ENCODE data around the gene DISC1. TPM values are rescaled to one million over a fixed set of nuclear protein-coding genes. Genes with fewer than 3 reads are reported as not detected.
"Not testable (repeated sequence)": the region's sequence is repeated elsewhere in the genome, so short reads cannot be mapped to it uniquely, and the experiment has no call there.

The DISC1 gene
- total RNA-seq, 2 donors from 2014 or later: 3.9 to 8.2 TPM

GRCh38 chr1:231935856-231936255, 309.3 kb downstream of the DISC1 start:
- ATAC-seq (replicated peaks): no peak
- H3K27me3 Mint-ChIP-seq: no peaks in the 10 kb centered on the region
- no peaks in the 10 kb centered on the region for H3K9me3 Mint-ChIP-seq
- peaks cover 5% of the 10 kb centered on the region for H3K4me1 Mint-ChIP-seq
- no peaks in the 10 kb centered on the region for H3K36me3 Mint-ChIP-seq (ENCODE audit: low read depth)
- H3K27ac Mint-ChIP-seq: no peak overlapping the region
- H3K4me3 Mint-ChIP-seq: no peak overlapping the region

DNA sequence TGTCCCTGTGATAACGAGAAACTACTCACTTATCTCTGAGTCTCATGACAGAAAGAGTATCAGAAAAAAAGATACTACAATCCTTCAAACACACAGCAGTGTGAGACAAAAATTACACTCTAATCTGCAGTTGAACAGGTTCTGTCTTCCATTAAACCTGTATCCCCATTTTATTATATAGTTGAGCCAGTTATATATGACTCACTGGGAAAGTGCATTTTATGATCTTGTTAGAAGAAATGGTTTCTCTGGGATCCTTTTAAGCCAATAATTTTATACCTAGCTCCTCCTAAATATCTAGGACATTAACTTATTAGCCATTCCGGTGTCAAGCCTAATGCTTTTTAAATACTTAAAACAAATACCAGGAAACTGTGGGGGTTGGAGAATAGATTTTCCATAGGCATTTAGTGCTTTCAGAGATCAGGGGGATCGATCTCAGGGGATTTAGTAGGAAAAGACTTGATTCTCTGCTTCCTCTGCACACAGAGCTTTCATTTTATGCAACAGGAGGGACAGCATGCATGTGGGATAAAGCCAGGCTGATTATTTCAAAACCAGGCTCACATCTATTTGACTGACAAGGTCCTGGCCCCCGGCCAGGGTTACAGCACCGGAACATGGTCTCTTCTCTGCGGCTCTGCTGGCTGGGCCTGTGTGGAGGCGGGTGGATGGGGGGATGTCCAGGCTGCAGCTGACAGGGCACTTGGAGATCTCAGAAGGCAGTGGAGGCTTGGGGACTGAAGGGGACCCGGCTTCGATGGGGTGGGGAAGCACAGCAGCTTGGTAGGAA, 310.6 kb downstream of the DISC1 start:
- Mint-ChIP-seq H3K9me3 (no peaks in the 10 kb centered on the region), H3K27ac (no peak overlapping the region), H3K4me1 (peaks cover 5% of the 10 kb centered on the region), H3K36me3 (ENCODE audit: low read depth) (no peaks in the 10 kb centered on the region), H3K27me3 (no peaks in the 10 kb centered on the region), H3K4me3 (no peak overlapping the region)
- ATAC-seq (replicated peaks): no peak

DNA sequence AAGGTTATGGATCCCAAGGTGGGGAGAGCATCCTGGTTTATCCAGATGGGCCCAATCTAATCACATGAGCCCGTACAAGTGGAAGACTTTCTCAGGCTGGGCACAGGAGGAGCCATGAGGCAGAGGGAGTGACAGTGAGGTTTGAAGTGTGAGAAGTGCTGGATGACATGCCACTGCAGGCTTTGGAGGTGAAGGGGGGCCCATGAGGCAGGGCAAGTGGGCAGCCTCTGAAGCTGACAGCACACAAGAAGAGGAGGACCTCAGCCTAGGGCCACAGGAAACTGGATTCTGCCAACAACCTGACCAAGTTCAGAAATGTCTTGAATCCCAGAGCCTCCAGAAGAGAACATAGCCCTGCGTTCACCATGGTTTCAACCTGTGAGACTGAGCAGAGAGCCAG, 311.6 kb downstream of the DISC1 start:
- H3K4me3 Mint-ChIP-seq: no peak overlapping the region
- H3K27me3 Mint-ChIP-seq: no peaks in the 10 kb centered on the region
- H3K9me3 Mint-ChIP-seq: no peaks in the 10 kb centered on the region
- no peak for ATAC-seq (replicated peaks)
- H3K27ac Mint-ChIP-seq: no peak overlapping the region
- H3K36me3 Mint-ChIP-seq (ENCODE audit: low read depth): peaks cover 4% of the 10 kb centered on the region
- H3K4me1 Mint-ChIP-seq: peaks cover 5% of the 10 kb centered on the region

DNA sequence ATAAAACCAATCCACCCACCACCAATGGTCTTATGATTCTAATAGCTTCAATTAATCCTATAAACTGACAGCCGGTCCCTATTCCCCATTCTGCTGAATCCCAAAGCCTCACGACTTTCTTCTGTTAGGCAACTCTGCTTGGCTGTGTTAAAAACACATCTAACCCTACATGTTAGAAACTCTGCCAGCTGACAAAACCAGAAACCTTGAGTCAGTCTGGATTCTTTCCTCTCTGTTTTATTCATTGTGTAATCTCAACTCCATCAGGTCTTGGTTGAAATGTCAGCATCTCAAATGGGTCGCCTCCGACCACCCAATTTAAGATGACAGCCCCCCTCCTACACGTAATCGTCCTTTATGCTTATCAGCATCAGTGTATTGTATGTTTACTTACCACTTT, 312.1 kb downstream of the DISC1 start:
- H3K36me3 Mint-ChIP-seq (ENCODE audit: low read depth): peaks cover 5% of the 10 kb centered on the region
- no peaks in the 10 kb centered on the region for H3K27me3 Mint-ChIP-seq
- ATAC-seq (replicated peaks): no peak
- H3K9me3 Mint-ChIP-seq: no peaks in the 10 kb centered on the region
- no peak overlapping the region for H3K4me3 Mint-ChIP-seq
- peaks cover 5% of the 10 kb centered on the region for H3K4me1 Mint-ChIP-seq
- H3K27ac Mint-ChIP-seq: no peak overlapping the region

- ATAC-seq (replicated peaks): no peak
- H3K4me1 Mint-ChIP-seq: peaks cover 5% of the 10 kb centered on the region
- H3K27me3 Mint-ChIP-seq: no peaks in the 10 kb centered on the region
- no peaks in the 10 kb centered on the region for H3K9me3 Mint-ChIP-seq
- no peak overlapping the region for H3K27ac Mint-ChIP-seq
- H3K36me3 Mint-ChIP-seq (ENCODE audit: low read depth): peaks cover 5% of the 10 kb centered on the region
- H3K4me3 Mint-ChIP-seq: no peak overlapping the region
Observed at GRCh38 chr1:231939118-231939517, 312.5 kb downstream of the DISC1 start.

DNA sequence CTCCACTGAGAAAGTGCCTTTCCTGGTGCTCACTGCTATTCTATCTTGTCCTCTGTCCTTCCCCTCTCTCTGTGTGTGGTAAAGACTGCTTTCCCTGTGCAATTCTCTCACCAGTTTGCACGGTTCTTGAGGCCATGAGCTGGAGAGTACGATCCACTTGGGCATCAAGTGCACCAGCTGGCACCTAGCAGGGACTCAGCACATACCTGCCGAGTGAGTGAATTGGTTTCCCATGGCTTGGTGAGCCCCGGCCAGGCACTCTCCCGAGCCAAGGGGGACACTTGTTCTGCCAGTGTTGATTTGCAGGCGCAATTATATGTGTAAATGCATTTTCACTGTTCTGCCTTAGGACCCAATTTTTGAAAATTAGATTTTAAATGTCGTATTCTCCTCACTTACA, 313.5 kb downstream of the DISC1 start:
- H3K4me1 Mint-ChIP-seq: peaks cover 5% of the 10 kb centered on the region
- ATAC-seq (replicated peaks): no peak
- H3K36me3 Mint-ChIP-seq (ENCODE audit: low read depth): peaks cover 5% of the 10 kb centered on the region
- no peak overlapping the region for H3K27ac Mint-ChIP-seq
- no peaks in the 10 kb centered on the region for H3K9me3 Mint-ChIP-seq
- H3K4me3 Mint-ChIP-seq: no peak overlapping the region
- H3K27me3 Mint-ChIP-seq: no peaks in the 10 kb centered on the region

- H3K4me1 Mint-ChIP-seq: peaks cover 5% of the 10 kb centered on the region
- no peaks in the 10 kb centered on the region for H3K27me3 Mint-ChIP-seq
- H3K4me3 Mint-ChIP-seq: no peak overlapping the region
- no peaks in the 10 kb centered on the region for H3K9me3 Mint-ChIP-seq
- H3K27ac Mint-ChIP-seq: no peak overlapping the region
- peaks cover 5% of the 10 kb centered on the region for H3K36me3 Mint-ChIP-seq (ENCODE audit: low read depth)
- no peak for ATAC-seq (replicated peaks)
Observed at GRCh38 chr1:231940701-231941100, 314.1 kb downstream of the DISC1 start.

DNA sequence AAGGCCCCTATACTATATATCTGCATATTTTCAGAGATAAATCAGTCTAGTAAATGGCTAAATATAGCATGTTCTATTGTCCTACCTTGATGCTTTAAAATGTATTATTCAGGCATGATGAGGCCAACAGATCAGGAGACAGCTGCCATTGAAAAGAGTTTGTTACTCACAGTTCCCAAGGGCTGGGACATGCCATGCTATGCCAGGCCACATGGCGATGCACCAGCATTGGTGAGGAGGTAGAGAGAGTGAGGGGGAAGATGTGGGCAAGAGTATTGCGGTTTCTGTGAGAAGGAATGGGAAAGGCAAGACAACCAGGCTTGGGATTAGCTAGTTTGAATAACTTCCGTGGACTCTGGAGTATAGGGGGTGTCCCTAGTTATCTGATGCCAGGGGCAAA, 316.5 kb downstream of the DISC1 start:
- H3K9me3 Mint-ChIP-seq: peaks cover 4% of the 10 kb centered on the region
- peaks cover 5% of the 10 kb centered on the region for H3K36me3 Mint-ChIP-seq (ENCODE audit: low read depth)
- no peak overlapping the region for H3K4me3 Mint-ChIP-seq
- no peak for ATAC-seq (replicated peaks)
- peaks cover 5% of the 10 kb centered on the region for H3K4me1 Mint-ChIP-seq
- H3K27ac Mint-ChIP-seq: no peak overlapping the region
- H3K27me3 Mint-ChIP-seq: no peaks in the 10 kb centered on the region

GRCh38 chr1:231948102-231948501, 321.5 kb downstream of the DISC1 start:
- H3K4me3 Mint-ChIP-seq; H3K9me3 Mint-ChIP-seq; H3K27me3 Mint-ChIP-seq; H3K27ac Mint-ChIP-seq; H3K36me3 Mint-ChIP-seq (ENCODE audit: low read depth); ATAC-seq (replicated peaks); H3K4me1 Mint-ChIP-seq: not testable (repeated sequence)

- ATAC-seq (replicated peaks): no peak
- no peak overlapping the region for H3K27ac Mint-ChIP-seq
Observed at GRCh38 chr1:231949277-231950091, 322.9 kb downstream of the DISC1 start.

DNA sequence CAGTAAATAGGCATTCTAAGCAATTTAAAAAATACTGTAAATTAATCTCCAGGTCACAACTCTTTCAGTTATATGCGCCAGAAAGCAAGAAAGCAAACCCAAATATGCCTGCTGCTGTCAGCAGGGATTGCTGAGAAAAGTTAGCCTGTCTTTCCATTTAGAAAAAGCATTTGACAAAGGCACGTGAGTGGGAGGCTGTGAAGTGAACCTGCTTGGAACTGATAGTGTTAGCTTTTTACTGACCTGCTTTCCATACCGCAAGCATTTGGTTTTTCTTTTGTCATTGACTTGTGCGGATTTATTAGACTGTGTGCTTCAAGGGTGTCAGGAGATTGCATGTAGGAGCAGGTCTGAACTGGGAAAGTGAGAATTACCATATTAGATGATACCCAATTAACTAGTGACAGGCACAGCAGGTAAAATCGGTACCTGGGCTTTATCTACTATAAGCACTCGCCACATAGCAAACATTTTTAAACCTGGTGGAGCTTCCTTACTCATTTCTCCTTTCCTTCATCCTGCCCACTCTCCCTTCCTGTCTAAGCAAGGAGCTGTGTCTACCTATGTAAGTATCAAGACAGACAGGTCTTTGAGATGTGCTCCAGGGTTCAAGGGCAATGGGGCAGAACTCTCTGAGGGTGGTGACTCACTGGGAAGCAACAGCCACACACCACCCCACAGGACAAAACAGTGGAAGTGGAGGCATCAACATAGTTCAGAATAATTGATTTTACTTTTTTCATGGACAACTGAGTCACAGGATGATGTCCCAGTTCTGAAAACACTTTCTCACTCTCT, 323.9 kb downstream of the DISC1 start:
- Mint-ChIP-seq H3K9me3 (peaks cover 4% of the 10 kb centered on the region), H3K27me3 (no peaks in the 10 kb centered on the region), H3K36me3 (ENCODE audit: low read depth) (no peaks in the 10 kb centered on the region), H3K4me3 (no peak overlapping the region), H3K27ac (no peak overlapping the region), H3K4me1 (no peaks in the 10 kb centered on the region)
- ATAC-seq (replicated peaks): no peak

More at GRCh38 chr1:231949277-231950091, 322.9 kb downstream of the DISC1 start:
- Mint-ChIP-seq H3K4me3 (no peak overlapping the region), H3K27me3 (no peaks in the 10 kb centered on the region), H3K36me3 (ENCODE audit: low read depth) (no peaks in the 10 kb centered on the region), H3K9me3 (peaks cover 4% of the 10 kb centered on the region), H3K4me1 (no peaks in the 10 kb centered on the region)

DNA sequence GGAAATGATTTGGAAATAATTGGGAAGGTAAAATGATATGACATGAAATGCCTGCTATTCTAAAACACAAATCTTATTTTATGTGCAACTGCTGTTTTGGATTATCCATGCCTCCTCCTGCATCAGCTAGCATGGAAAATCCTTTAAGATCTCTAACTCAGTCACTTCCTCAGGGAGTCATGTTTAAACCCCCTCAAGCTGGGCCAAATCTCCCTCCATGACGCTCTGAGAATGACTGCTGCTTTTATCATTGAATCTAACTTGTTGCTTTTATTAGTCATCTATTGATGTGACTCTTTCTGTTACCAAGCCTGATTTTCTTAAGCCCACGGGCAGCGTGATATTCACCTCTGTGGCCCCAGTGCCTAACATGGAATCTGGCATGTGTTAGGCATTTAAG, 324.8 kb downstream of the DISC1 start:
- ATAC-seq (replicated peaks): peak; percentile 55
- Mint-ChIP-seq H3K36me3 (ENCODE audit: low read depth) (no peaks in the 10 kb centered on the region), H3K4me1 (no peaks in the 10 kb centered on the region), H3K27ac (no peak overlapping the region), H3K27me3 (no peaks in the 10 kb centered on the region), H3K9me3 (peaks cover 6% of the 10 kb centered on the region), H3K4me3 (no peak overlapping the region)

DNA sequence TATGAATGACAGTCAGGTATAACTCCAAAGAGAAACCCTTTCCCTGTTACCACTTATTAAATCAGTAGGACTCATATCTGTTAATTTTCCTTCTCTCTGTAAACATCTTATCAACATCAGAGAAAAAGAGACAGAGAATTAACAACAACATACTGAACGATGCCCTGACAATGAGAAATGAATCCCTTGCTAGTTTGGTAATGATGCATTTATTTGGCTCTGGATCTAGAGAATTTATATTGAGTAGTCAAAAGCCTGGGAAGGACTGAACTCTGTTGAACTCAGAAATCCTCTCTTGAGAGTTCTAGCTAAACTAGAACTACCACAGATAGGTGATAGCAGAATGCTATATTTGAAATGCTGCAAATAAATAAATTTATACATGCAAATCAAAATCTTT, 325.6 kb downstream of the DISC1 start:
- Mint-ChIP-seq H3K9me3 (peaks cover 5% of the 10 kb centered on the region), H3K27ac (no peak overlapping the region), H3K4me3 (no peak overlapping the region), H3K4me1 (no peaks in the 10 kb centered on the region), H3K36me3 (ENCODE audit: low read depth) (no peaks in the 10 kb centered on the region), H3K27me3 (no peaks in the 10 kb centered on the region)
- no peak for ATAC-seq (replicated peaks)

DNA sequence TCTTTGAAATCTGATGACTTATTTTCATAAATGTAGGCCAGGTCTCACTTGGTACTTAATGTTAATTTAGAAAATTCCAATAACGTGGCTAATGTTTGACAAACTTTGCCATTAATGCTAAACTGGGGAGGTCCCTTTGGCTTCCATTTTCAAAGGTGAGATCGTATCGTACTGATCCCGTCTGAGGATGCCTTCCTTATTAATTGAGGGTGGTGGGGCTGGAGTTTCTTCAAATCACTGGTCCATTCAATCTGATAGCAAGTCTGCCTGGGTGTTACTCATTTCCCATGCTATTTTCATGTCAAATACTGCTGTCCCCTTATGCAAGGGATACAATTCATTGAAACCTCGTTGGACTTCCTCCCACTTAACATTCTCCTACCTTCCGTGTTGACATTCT, 327.1 kb downstream of the DISC1 start:
- Mint-ChIP-seq H3K27me3 (no peaks in the 10 kb centered on the region), H3K4me1 (no peaks in the 10 kb centered on the region), H3K4me3 (no peak overlapping the region), H3K9me3 (peaks cover 4% of the 10 kb centered on the region), H3K27ac (no peak overlapping the region), H3K36me3 (ENCODE audit: low read depth) (no peaks in the 10 kb centered on the region)
- no peak for ATAC-seq (replicated peaks)
